Measurements from ENCODE around the gene TTC21B.
A peak's percentile ranks its signal among the peaks of the same experiment; 100 is the strongest.

Gene TTC21B

GRCh38 chr2:165898381-165898780 is 55.2 kb downstream of the TTC21B start:
- Histone ChIP-seq H3K27me3 (replicated peaks; ENCODE audit: control insufficient read depth, insufficient read depth, low read length) (no peaks in the 10 kb centered on the region), H3K36me3 (ENCODE audit: control insufficient read depth, insufficient read depth, low read length) (no peaks in the 10 kb centered on the region), H3K4me3 (replicated peaks; ENCODE audit: low read depth, low read length) (no peak overlapping the region)
- DNase-seq (ENCODE audit: extremely low read depth, insufficient read length), result no peak
- TF ChIP-seq CTCF (IDR thresholded peaks at IDR 0.05; ENCODE audit: insufficient read depth, low read length, poor library complexity, severe bottlenecking), result no peak

GRCh38 chr2:165897726-165898125 is 55.9 kb downstream of the TTC21B start:
- Histone ChIP-seq H3K27me3 (replicated peaks; ENCODE audit: control insufficient read depth, insufficient read depth, low read length) (no peaks in the 10 kb centered on the region), H3K36me3 (ENCODE audit: control insufficient read depth, insufficient read depth, low read length) (no peaks in the 10 kb centered on the region), H3K4me3 (replicated peaks; ENCODE audit: low read depth, low read length) (no peak overlapping the region)
- no peak for TF ChIP-seq CTCF (IDR thresholded peaks at IDR 0.05; ENCODE audit: insufficient read depth, low read length, poor library complexity, severe bottlenecking)
- DNase-seq (ENCODE audit: extremely low read depth, insufficient read length), result peak; percentile 20

GRCh38 chr2:165897074-165897473 is 56.5 kb downstream of the TTC21B start:
- H3K4me3 ChIP-seq (replicated peaks; ENCODE audit: low read depth, low read length), result no peak overlapping the region
- no peak for DNase-seq (ENCODE audit: extremely low read depth, insufficient read length)
- TF ChIP-seq CTCF (IDR thresholded peaks at IDR 0.05; ENCODE audit: insufficient read depth, low read length, poor library complexity, severe bottlenecking), result no peak
- H3K27me3 ChIP-seq (replicated peaks; ENCODE audit: control insufficient read depth, insufficient read depth, low read length), result no peaks in the 10 kb centered on the region
- H3K36me3 ChIP-seq (ENCODE audit: control insufficient read depth, insufficient read depth, low read length), result no peaks in the 10 kb centered on the region

- H3K36me3 ChIP-seq (ENCODE audit: control insufficient read depth, insufficient read depth, low read length), result no peaks in the 10 kb centered on the region
- no peak overlapping the region for H3K4me3 ChIP-seq (replicated peaks; ENCODE audit: low read depth, low read length)
- DNase-seq (ENCODE audit: extremely low read depth, insufficient read length), result peak; percentile 10
- no peak for TF ChIP-seq CTCF (IDR thresholded peaks at IDR 0.05; ENCODE audit: insufficient read depth, low read length, poor library complexity, severe bottlenecking)
- H3K27me3 ChIP-seq (replicated peaks; ENCODE audit: control insufficient read depth, insufficient read depth, low read length), result no peaks in the 10 kb centered on the region
Observed at GRCh38 chr2:165895974-165896373, 57.6 kb downstream of the TTC21B start.

GRCh38 chr2:165893556-165893955 is 60.0 kb downstream of the TTC21B start:
- no peak for TF ChIP-seq CTCF (IDR thresholded peaks at IDR 0.05; ENCODE audit: insufficient read depth, low read length, poor library complexity, severe bottlenecking)
- no peaks in the 10 kb centered on the region for H3K36me3 ChIP-seq (ENCODE audit: control insufficient read depth, insufficient read depth, low read length)
- no peaks in the 10 kb centered on the region for H3K27me3 ChIP-seq (replicated peaks; ENCODE audit: control insufficient read depth, insufficient read depth, low read length)
- no peak for DNase-seq (ENCODE audit: extremely low read depth, insufficient read length)
- no peak overlapping the region for H3K4me3 ChIP-seq (replicated peaks; ENCODE audit: low read depth, low read length)

GRCh38 chr2:165892526-165892925 is 61.0 kb downstream of the TTC21B start:
- Histone ChIP-seq H3K4me3 (replicated peaks; ENCODE audit: low read depth, low read length) (no peak overlapping the region), H3K27me3 (replicated peaks; ENCODE audit: control insufficient read depth, insufficient read depth, low read length) (no peaks in the 10 kb centered on the region), H3K36me3 (ENCODE audit: control insufficient read depth, insufficient read depth, low read length) (no peaks in the 10 kb centered on the region)
- no peak for DNase-seq (ENCODE audit: extremely low read depth, insufficient read length)
- TF ChIP-seq CTCF (IDR thresholded peaks at IDR 0.05; ENCODE audit: insufficient read depth, low read length, poor library complexity, severe bottlenecking), result no peak

Measured in GM06990 (cell line).